SK-N-SH treated with all-trans-retinoic acid at 6 μM for 48 hours (cell line): ENCODE data around the gene OR6J1.

Source experiments
- ATAC-seq: fragments of 200-7000 bp; cut with Tn5 transposase; 3 replicates; pipeline ENCODE4 v1.9.1; 2020; ENCODE audit warnings: mild to moderate bottlenecking, moderate library complexity
- ARNTL ChIP-seq: fragments of 450-650 bp; formaldehyde crosslinking; IDR thresholded peaks from 2 replicates; pipeline ENCODE4 v1.5.0; 2020; ENCODE audit warnings: low read depth, mild to moderate bottlenecking, moderate library complexity, borderline replicate concordance
- BACH2 ChIP-seq: fragments of 250-450 bp; sonication (Bioruptor Pico); IDR thresholded peaks from 2 replicates; pipeline ENCODE4 v1.9.0; 2021; ENCODE audit warnings: mild to moderate bottlenecking, borderline replicate concordance
- CREB5 ChIP-seq: fragments of 250-450 bp; sonication (Bioruptor Pico); IDR thresholded peaks from 2 replicates; pipeline ENCODE4 v1.5.1; 2020; ENCODE audit warnings: low read depth, mild to moderate bottlenecking, moderate library complexity
- CSDC2 ChIP-seq: fragments of 250-450 bp; sonication (Bioruptor Pico); IDR thresholded peaks from 2 replicates; pipeline ENCODE4 v1.5.0; 2020; ENCODE audit warnings: mild to moderate bottlenecking, moderate library complexity
- ISL1 ChIP-seq: fragments of 250-450 bp; sonication (Bioruptor Pico); IDR thresholded peaks from 2 replicates; pipeline ENCODE4 v2.1.2; 2022; ENCODE audit warnings: mild to moderate bottlenecking, moderate library complexity
- OSR1 ChIP-seq: fragments of 250-450 bp; sonication (Bioruptor Pico); IDR thresholded peaks from 2 replicates; pipeline ENCODE4 v1.8.0; 2022; ENCODE audit warnings: moderate library complexity, mild to moderate bottlenecking, inconsistent platforms
- PATZ1 ChIP-seq: fragments of 250-450 bp; sonication (Bioruptor Pico); IDR thresholded peaks from 2 replicates; pipeline ENCODE4 v1.8.0; 2020; ENCODE audit warnings: mild to moderate bottlenecking, moderate library complexity, borderline replicate concordance
- PPARA ChIP-seq: fragments of 250-450 bp; sonication (Bioruptor Pico); IDR thresholded peaks from 2 replicates; pipeline ENCODE4 v1.5.0; 2020; ENCODE audit warnings: mild to moderate bottlenecking, borderline replicate concordance
- RARB ChIP-seq: fragments of 250-450 bp; sonication (Bioruptor Pico); IDR thresholded peaks from 2 replicates; pipeline ENCODE4 v1.8.0; 2021; ENCODE audit warnings: mild to moderate bottlenecking, moderate library complexity
- SNAI2 ChIP-seq: fragments of 250-450 bp; sonication (Bioruptor Pico); IDR thresholded peaks from 2 replicates; pipeline ENCODE4 v1.5.0; 2020; ENCODE audit warnings: mild to moderate bottlenecking, moderate library complexity
- TCF4 ChIP-seq: fragments of 250-450 bp; sonication (Bioruptor Pico); IDR thresholded peaks from 2 replicates; pipeline ENCODE4 v1.8.0; 2021; ENCODE audit warnings: mild to moderate bottlenecking, moderate library complexity, borderline replicate concordance
- TOX ChIP-seq: fragments of 250-450 bp; sonication (Bioruptor Pico); IDR thresholded peaks from 2 replicates; pipeline ENCODE4 v1.8.0; 2021; ENCODE audit warnings: mild to moderate bottlenecking, moderate library complexity, borderline replicate concordance
- ZC3H10 ChIP-seq: fragments of 250-450 bp; sonication (Bioruptor Pico); IDR thresholded peaks from 2 replicates; pipeline ENCODE4 v1.5.1; 2021; ENCODE audit warnings: mild to moderate bottlenecking, moderate library complexity
- ZFP3 ChIP-seq: fragments of 250-450 bp; sonication (Bioruptor Pico); IDR thresholded peaks from 2 replicates; pipeline ENCODE4 v1.5.0; 2020; ENCODE audit warnings: mild to moderate bottlenecking, moderate library complexity
- ZFP30 ChIP-seq: fragments of 450-650 bp; formaldehyde crosslinking; IDR thresholded peaks from 2 replicates; pipeline ENCODE4 v1.5.0; 2022; ENCODE audit warnings: mild to moderate bottlenecking, moderate library complexity
- ZNF565 ChIP-seq: fragments of 450-650 bp; formaldehyde crosslinking; conservative IDR thresholded peaks from 2 replicates; pipeline ENCODE4 v1.5.0; 2020; ENCODE audit warnings: low read depth, mild to moderate bottlenecking, moderate library complexity
- ZNF70 ChIP-seq: fragments of 450-650 bp; formaldehyde crosslinking; IDR thresholded peaks from 2 replicates; pipeline ENCODE4 v1.5.0; 2020; ENCODE audit warnings: mild to moderate bottlenecking, moderate library complexity
- ZNF8 ChIP-seq: fragments of 450-650 bp; formaldehyde crosslinking; IDR thresholded peaks from 2 replicates; pipeline ENCODE4 v1.5.0; 2020; ENCODE audit warnings: mild to moderate bottlenecking, moderate library complexity
- TF ChIP-seq, protein P1 (sequence below): fragments of 250-450 bp; sonication (Bioruptor Pico); IDR thresholded peaks from 2 replicates; pipeline ENCODE4 v1.8.0; 2021; ENCODE audit warnings: low read depth, mild to moderate bottlenecking, moderate library complexity, borderline replicate concordance
- TF ChIP-seq, protein P2 (sequence below): fragments of 250-450 bp; sonication (Bioruptor Pico); IDR thresholded peaks from 2 replicates; pipeline ENCODE4 v1.5.0; 2020; ENCODE audit warnings: mild to moderate bottlenecking, moderate library complexity
- TF ChIP-seq, protein P3 (sequence below): fragments of 250-450 bp; sonication (Bioruptor Pico); IDR thresholded peaks from 2 replicates; pipeline ENCODE4 v1.5.1; 2021; ENCODE audit warnings: mild to moderate bottlenecking, moderate library complexity

OR6J1 gene

GRCh38 chr14:22650046-22650739 is 6.0 kb upstream of the OR6J1 start:
- ATAC-seq, result no peak
- TF ChIP-seq BACH2 (CRISPR knock-in tag), result no peak
- TF ChIP-seq ZNF70 (CRISPR knock-in tag), result no peak
- TF ChIP-seq, protein P1, sequence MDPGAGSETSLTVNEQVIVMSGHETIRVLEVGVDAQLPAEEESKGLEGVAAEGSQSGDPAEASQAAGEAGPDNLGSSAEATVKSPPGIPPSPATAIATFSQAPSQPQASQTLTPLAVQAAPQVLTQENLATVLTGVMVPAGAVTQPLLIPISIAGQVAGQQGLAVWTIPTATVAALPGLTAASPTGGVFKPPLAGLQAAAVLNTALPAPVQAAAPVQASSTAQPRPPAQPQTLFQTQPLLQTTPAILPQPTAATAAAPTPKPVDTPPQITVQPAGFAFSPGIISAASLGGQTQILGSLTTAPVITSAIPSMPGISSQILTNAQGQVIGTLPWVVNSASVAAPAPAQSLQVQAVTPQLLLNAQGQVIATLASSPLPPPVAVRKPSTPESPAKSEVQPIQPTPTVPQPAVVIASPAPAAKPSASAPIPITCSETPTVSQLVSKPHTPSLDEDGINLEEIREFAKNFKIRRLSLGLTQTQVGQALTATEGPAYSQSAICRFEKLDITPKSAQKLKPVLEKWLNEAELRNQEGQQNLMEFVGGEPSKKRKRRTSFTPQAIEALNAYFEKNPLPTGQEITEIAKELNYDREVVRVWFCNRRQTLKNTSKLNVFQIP (CRISPR knock-in tag), result no peak
- TF ChIP-seq, protein P2, sequence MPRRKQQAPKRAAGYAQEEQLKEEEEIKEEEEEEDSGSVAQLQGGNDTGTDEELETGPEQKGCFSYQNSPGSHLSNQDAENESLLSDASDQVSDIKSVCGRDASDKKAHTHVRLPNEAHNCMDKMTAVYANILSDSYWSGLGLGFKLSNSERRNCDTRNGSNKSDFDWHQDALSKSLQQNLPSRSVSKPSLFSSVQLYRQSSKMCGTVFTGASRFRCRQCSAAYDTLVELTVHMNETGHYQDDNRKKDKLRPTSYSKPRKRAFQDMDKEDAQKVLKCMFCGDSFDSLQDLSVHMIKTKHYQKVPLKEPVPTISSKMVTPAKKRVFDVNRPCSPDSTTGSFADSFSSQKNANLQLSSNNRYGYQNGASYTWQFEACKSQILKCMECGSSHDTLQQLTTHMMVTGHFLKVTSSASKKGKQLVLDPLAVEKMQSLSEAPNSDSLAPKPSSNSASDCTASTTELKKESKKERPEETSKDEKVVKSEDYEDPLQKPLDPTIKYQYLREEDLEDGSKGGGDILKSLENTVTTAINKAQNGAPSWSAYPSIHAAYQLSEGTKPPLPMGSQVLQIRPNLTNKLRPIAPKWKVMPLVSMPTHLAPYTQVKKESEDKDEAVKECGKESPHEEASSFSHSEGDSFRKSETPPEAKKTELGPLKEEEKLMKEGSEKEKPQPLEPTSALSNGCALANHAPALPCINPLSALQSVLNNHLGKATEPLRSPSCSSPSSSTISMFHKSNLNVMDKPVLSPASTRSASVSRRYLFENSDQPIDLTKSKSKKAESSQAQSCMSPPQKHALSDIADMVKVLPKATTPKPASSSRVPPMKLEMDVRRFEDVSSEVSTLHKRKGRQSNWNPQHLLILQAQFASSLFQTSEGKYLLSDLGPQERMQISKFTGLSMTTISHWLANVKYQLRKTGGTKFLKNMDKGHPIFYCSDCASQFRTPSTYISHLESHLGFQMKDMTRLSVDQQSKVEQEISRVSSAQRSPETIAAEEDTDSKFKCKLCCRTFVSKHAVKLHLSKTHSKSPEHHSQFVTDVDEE (CRISPR knock-in tag), result no peak
- no peak for TF ChIP-seq CSDC2 (CRISPR knock-in tag)
- no peak for TF ChIP-seq TCF4 (CRISPR knock-in tag)
- TF ChIP-seq ZNF8, result no peak
- TF ChIP-seq SNAI2 (CRISPR knock-in tag), result no peak
- TF ChIP-seq RARB (CRISPR knock-in tag), result no peak
- TF ChIP-seq ZFP30, result no peak

- no peak for TF ChIP-seq TCF4 (CRISPR knock-in tag)
- no peak for TF ChIP-seq CREB5 (CRISPR knock-in tag)
- no peak for TF ChIP-seq ISL1 (CRISPR knock-in tag)
- no peak for TF ChIP-seq ZFP30
- TF ChIP-seq SNAI2 (CRISPR knock-in tag), result no peak
- no peak for TF ChIP-seq RARB (CRISPR knock-in tag)
- TF ChIP-seq, protein P2 (CRISPR knock-in tag), result no peak
- TF ChIP-seq PPARA (CRISPR knock-in tag), result no peak
- no peak for TF ChIP-seq ZFP3 (CRISPR knock-in tag)
- TF ChIP-seq CSDC2 (CRISPR knock-in tag), result no peak
- no peak for TF ChIP-seq BACH2 (CRISPR knock-in tag)
- TF ChIP-seq TOX, result no peak
- TF ChIP-seq, protein P1 (CRISPR knock-in tag), result no peak
- no peak for TF ChIP-seq ZNF565 (CRISPR knock-in tag)
- TF ChIP-seq ARNTL (CRISPR knock-in tag), result no peak
- TF ChIP-seq, protein P3, sequence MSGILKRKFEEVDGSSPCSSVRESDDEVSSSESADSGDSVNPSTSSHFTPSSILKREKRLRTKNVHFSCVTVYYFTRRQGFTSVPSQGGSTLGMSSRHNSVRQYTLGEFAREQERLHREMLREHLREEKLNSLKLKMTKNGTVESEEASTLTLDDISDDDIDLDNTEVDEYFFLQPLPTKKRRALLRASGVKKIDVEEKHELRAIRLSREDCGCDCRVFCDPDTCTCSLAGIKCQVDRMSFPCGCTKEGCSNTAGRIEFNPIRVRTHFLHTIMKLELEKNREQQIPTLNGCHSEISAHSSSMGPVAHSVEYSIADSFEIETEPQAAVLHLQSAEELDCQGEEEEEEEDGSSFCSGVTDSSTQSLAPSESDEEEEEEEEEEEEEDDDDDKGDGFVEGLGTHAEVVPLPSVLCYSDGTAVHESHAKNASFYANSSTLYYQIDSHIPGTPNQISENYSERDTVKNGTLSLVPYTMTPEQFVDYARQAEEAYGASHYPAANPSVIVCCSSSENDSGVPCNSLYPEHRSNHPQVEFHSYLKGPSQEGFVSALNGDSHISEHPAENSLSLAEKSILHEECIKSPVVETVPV (CRISPR knock-in tag), result no peak
- no peak for TF ChIP-seq OSR1 (CRISPR knock-in tag)
- no peak for TF ChIP-seq ZNF70 (CRISPR knock-in tag)
- no peak for TF ChIP-seq PATZ1 (CRISPR knock-in tag)
- TF ChIP-seq ZC3H10, result no peak
- TF ChIP-seq, all 23 proteins: peak for 0
- ATAC-seq, result no peak
These were observed 4.4 kb upstream of the OR6J1 start for GRCh38 chr14:22648506-22648905.
